SK-N-SH treated with all-trans-retinoic acid at 6 μM for 48 hours (cell line): ENCODE results near the gene RERG.

Source experiments
- ISL1 ChIP-seq: fragments of 250-450 bp; sonication (Bioruptor Pico); IDR thresholded peaks from 2 replicates; pipeline ENCODE4 v2.1.2; 2022; ENCODE audit warnings: mild to moderate bottlenecking, moderate library complexity
- OSR1 ChIP-seq: fragments of 250-450 bp; sonication (Bioruptor Pico); IDR thresholded peaks from 2 replicates; pipeline ENCODE4 v1.8.0; 2022; ENCODE audit warnings: moderate library complexity, mild to moderate bottlenecking, inconsistent platforms
- PPARA ChIP-seq: fragments of 250-450 bp; sonication (Bioruptor Pico); IDR thresholded peaks from 2 replicates; pipeline ENCODE4 v1.5.0; 2020; ENCODE audit warnings: mild to moderate bottlenecking, borderline replicate concordance
- TCF4 ChIP-seq: fragments of 250-450 bp; sonication (Bioruptor Pico); IDR thresholded peaks from 2 replicates; pipeline ENCODE4 v1.8.0; 2021; ENCODE audit warnings: mild to moderate bottlenecking, moderate library complexity, borderline replicate concordance
- ZNF565 ChIP-seq: fragments of 450-650 bp; formaldehyde crosslinking; conservative IDR thresholded peaks from 2 replicates; pipeline ENCODE4 v1.5.0; 2020; ENCODE audit warnings: low read depth, mild to moderate bottlenecking, moderate library complexity
- TF ChIP-seq, protein P1 (sequence below): fragments of 250-450 bp; sonication (Bioruptor Pico); IDR thresholded peaks from 2 replicates; pipeline ENCODE4 v1.8.0; 2020; ENCODE audit warnings: mild to moderate bottlenecking, moderate library complexity, borderline replicate concordance

DNA sequence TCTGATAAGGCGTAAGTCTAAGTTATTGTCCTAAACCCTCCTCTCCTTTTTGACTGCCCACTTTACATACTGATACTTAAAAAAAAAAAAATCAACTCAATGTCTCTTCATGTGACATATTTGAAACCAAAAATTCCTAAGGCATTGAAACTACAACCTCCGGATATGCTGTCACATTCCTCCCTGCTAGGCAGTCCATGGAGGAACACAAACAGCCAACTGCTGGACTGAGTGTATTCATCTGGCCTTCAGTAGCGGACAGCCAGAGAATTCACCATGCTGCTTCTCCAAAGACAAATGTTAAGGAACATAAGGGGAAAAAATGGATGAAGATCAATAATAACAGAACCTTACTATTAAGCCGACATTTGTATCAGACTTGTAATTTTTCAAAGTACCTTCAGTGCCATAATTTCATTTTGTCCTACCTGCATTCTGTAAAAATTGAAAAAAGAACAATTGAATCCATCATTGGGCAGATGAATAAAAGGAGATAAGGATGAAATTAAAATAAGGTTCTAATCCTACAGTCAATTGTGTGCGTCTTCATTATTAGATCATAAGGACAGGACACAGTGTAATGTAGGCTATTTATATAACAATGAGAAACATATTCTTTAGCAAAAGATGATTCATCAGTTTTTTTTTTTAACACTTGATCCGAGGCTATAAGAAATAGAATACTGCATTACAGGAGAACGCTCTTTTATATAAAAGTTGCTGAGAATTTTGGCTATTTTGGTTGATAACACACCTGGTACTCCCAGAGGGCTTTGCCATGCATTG is 12.2 kb downstream of the RERG start:
- no peak for TF ChIP-seq TCF4 (CRISPR knock-in tag)
- TF ChIP-seq PPARA: no peak
- TF ChIP-seq, protein P1, sequence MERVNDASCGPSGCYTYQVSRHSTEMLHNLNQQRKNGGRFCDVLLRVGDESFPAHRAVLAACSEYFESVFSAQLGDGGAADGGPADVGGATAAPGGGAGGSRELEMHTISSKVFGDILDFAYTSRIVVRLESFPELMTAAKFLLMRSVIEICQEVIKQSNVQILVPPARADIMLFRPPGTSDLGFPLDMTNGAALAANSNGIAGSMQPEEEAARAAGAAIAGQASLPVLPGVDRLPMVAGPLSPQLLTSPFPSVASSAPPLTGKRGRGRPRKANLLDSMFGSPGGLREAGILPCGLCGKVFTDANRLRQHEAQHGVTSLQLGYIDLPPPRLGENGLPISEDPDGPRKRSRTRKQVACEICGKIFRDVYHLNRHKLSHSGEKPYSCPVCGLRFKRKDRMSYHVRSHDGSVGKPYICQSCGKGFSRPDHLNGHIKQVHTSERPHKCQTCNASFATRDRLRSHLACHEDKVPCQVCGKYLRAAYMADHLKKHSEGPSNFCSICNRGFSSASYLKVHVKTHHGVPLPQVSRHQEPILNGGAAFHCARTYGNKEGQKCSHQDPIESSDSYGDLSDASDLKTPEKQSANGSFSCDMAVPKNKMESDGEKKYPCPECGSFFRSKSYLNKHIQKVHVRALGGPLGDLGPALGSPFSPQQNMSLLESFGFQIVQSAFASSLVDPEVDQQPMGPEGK (CRISPR knock-in tag): no peak
- TF ChIP-seq OSR1 (CRISPR knock-in tag): no peak
- TF ChIP-seq ISL1 (CRISPR knock-in tag): no peak
- TF ChIP-seq ZNF565: no peak
